ENCODE data around the gene STX12. TPM values are rescaled to one million over a fixed set of nuclear protein-coding genes. Genes with fewer than 3 reads are reported as not detected.
"Not testable (repeated sequence)": the region's sequence is repeated elsewhere in the genome, so short reads cannot be mapped to it uniquely, and the experiment has no call there.

The STX12 gene
- total RNA-seq, 1 donor from 2014 or later: 48.3 TPM

- Mint-ChIP-seq H3K9me3 (ENCODE audit: low read depth) (no peaks in the 10 kb centered on the region), H3K36me3 (ENCODE audit: low read depth) (no peaks in the 10 kb centered on the region), H3K4me1 (ENCODE audit: low read depth) (peaks cover 9% of the 10 kb centered on the region), H3K4me3 (ENCODE audit: unreplicated experiment) (no peak overlapping the region), H3K27ac (ENCODE audit: unreplicated experiment) (no peak overlapping the region), H3K27me3 (ENCODE audit: low read depth) (peaks cover 3% of the 10 kb centered on the region)
- no peak for DNase-seq (ENCODE audit: low spot score)
- TF ChIP-seq CTCF (IDR thresholded peaks at IDR 0.05): no peak
These were observed 96.7 kb downstream of the STX12 start for GRCh38 chr1:27869719-27870085.

- not testable (repeated sequence) for H3K4me3 Mint-ChIP-seq (ENCODE audit: unreplicated experiment); H3K27me3 Mint-ChIP-seq (ENCODE audit: low read depth); H3K9me3 Mint-ChIP-seq (ENCODE audit: low read depth); DNase-seq (ENCODE audit: low spot score); H3K36me3 Mint-ChIP-seq (ENCODE audit: low read depth); H3K27ac Mint-ChIP-seq (ENCODE audit: unreplicated experiment)
- H3K4me1 Mint-ChIP-seq (ENCODE audit: low read depth): peaks cover 17% of the 10 kb centered on the region
These were observed 98.1 kb downstream of the STX12 start for GRCh38 chr1:27871076-27871475.

GRCh38 chr1:27872059-27872801 lies 99.2 kb downstream of the STX12 start, which contains the start of gene THEMIS2:
THEMIS2 (plus strand) TSS chr1:27872544; CDS start chr1:27872572, 28 bp downstream.
- peak within 1 kb of the TSS; percentile 77 for H3K4me3 Mint-ChIP-seq (ENCODE audit: unreplicated experiment)
- no peaks in the 10 kb centered on the region for H3K36me3 Mint-ChIP-seq (ENCODE audit: low read depth)
- peaks cover 3% of the 10 kb centered on the region for H3K27me3 Mint-ChIP-seq (ENCODE audit: low read depth)
- no peak for TF ChIP-seq CTCF (IDR thresholded peaks at IDR 0.05)
- no peak within 1 kb of the TSS for H3K27ac Mint-ChIP-seq (ENCODE audit: unreplicated experiment)
- no peaks in the 10 kb centered on the region for H3K9me3 Mint-ChIP-seq (ENCODE audit: low read depth)
- no peak for DNase-seq (ENCODE audit: low spot score)
- H3K4me1 Mint-ChIP-seq (ENCODE audit: low read depth): peaks cover 17% of the 10 kb centered on the region

- TF ChIP-seq CTCF (IDR thresholded peaks at IDR 0.05): no peak
- Mint-ChIP-seq H3K4me3 (ENCODE audit: unreplicated experiment) (peak overlapping the region; percentile 77), H3K27ac (ENCODE audit: unreplicated experiment) (no peak overlapping the region), H3K36me3 (ENCODE audit: low read depth) (no peaks in the 10 kb centered on the region), H3K27me3 (ENCODE audit: low read depth) (peaks cover 3% of the 10 kb centered on the region), H3K4me1 (ENCODE audit: low read depth) (peaks cover 17% of the 10 kb centered on the region), H3K9me3 (ENCODE audit: low read depth) (no peaks in the 10 kb centered on the region)
- DNase-seq (ENCODE audit: low spot score): no peak
These were observed 100.0 kb downstream of the STX12 start for GRCh38 chr1:27872802-27873551.

- peaks cover 17% of the 10 kb centered on the region for H3K4me1 Mint-ChIP-seq (ENCODE audit: low read depth)
- no peak for TF ChIP-seq CTCF (IDR thresholded peaks at IDR 0.05)
- H3K9me3 Mint-ChIP-seq (ENCODE audit: low read depth): no peaks in the 10 kb centered on the region
- peak overlapping the region; percentile 22 for H3K4me3 Mint-ChIP-seq (ENCODE audit: unreplicated experiment)
- H3K27ac Mint-ChIP-seq (ENCODE audit: unreplicated experiment): no peak overlapping the region
- no peaks in the 10 kb centered on the region for H3K36me3 Mint-ChIP-seq (ENCODE audit: low read depth)
- H3K27me3 Mint-ChIP-seq (ENCODE audit: low read depth): peaks cover 3% of the 10 kb centered on the region
- DNase-seq (ENCODE audit: low spot score): no peak
These were observed 100.8 kb downstream of the STX12 start for GRCh38 chr1:27873671-27874384.

Other genes with a start within 250 kb of the STX12 start
- gene AHDC1, start 169.1 kb upstream of the STX12 start, total RNA-seq: 61.6 to 86.7 TPM (median 61.8 TPM) in 3 replicates
- not detected in 3 replicates for gene FGR, start 138.0 kb upstream of the STX12 start, total RNA-seq
- 23.2 to 36.1 TPM (median 25.0 TPM) in 3 replicates for gene IFI6, start 101.0 kb upstream of the STX12 start, total RNA-seq
- 12.7 to 15.1 TPM (median 13.6 TPM) in 3 replicates for gene FAM76A, start 47.3 kb upstream of the STX12 start, total RNA-seq
- gene PPP1R8, start 57.6 kb downstream of the STX12 start, total RNA-seq: 39.7 to 42.9 TPM (median 41.7 TPM) in 3 replicates
- 1.2 to 3.9 TPM (median 1.6 TPM) in 3 replicates for gene THEMIS2, start 99.3 kb downstream of the STX12 start, total RNA-seq
- 15.1 to 24.8 TPM (median 15.5 TPM) in 3 replicates for gene RPA2, start 141.4 kb downstream of the STX12 start, total RNA-seq
- 0.15 to 0.21 TPM in 2 of 3 replicates, not detected in the other for gene SMPDL3B, start 161.8 kb downstream of the STX12 start, total RNA-seq
- gene XKR8, start 186.8 kb downstream of the STX12 start, total RNA-seq: 3.5 to 9.9 TPM (median 7.8 TPM) in 3 replicates

Data from chondrocyte (in vitro differentiated cells).